Measurements from ENCODE around the gene ABHD16A.
A peak's percentile ranks its signal among the peaks of the same experiment; 100 is the strongest.

The ABHD16A gene

GRCh38 chr6:31660381-31661261 is 42.5 kb downstream of the ABHD16A start, which contains the start of gene C6orf47:
TSS of gene C6orf47 (minus strand) at chr6:31660778. CDS start at chr6:31659947, 831 bp downstream.
- DNase-seq = peak; percentile 87

GRCh38 chr6:31659649-31660380 is 43.3 kb downstream of the ABHD16A start:
- DNase-seq = no peak

- DNase-seq = no peak
Observed at GRCh38 chr6:31658983-31659648, 44.0 kb downstream of the ABHD16A start.

DNA sequence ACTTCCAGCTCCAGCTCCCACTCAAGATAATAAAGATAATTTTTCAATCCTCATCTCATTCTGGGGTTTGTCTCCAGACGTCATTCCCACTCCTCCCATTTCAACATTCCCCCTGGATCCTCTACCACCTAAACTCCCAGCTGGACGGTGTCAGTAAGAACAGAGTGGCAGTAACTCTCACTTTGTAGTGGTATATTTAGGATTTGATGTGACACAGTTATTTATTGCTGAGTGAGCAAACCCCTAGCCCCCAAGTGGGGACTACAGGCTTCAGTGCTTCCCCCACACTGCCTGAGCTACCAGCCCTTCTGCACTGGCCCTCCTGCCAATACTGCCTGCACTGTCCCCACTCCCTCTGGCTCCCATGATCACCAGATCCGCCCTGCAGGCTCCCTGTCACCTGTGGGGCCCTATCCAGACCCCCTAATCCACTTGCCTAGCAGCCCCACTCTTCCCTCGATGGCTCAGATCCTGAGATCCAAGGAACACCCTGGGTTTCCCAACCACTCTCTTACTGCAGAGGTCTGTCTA is 44.9 kb downstream of the ABHD16A start:
- DNase-seq = no peak

DNA sequence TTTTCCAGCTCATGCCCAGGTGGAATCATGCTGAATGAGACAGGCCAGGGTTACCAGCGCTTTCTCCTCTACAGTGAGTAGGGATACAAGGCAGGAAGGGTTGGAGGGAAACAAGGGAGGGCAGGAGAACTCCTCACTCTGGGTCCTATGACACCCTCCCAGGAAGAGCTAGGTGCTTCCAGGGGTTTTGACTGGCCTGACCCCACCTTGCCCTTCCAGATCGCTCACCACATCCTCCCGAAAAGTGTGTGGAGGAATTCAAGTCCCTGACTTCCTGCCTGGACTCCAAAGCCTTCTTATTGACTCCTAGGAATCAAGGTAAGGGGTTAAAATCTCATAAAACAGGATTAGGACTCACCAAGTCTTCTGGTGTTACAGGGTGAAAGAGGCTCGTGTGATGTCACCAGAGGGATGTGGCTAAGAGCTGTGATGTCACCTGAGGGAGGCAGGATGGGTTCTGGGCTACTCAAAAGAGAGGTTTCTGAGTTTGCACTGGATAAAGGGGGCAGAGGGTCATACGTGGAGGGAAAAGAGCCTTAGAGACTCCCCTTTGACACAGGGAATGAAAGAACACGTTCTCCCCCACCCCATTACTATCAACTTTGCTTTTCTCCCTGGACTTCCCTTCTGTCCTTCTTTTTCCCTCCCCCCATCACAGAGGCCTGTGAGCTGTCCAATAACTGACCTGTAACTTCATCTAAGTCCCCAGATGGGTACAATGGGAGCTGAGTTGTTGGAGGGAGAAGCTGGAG is 45.5 kb downstream of the ABHD16A start:
- no peak for DNase-seq

DNA sequence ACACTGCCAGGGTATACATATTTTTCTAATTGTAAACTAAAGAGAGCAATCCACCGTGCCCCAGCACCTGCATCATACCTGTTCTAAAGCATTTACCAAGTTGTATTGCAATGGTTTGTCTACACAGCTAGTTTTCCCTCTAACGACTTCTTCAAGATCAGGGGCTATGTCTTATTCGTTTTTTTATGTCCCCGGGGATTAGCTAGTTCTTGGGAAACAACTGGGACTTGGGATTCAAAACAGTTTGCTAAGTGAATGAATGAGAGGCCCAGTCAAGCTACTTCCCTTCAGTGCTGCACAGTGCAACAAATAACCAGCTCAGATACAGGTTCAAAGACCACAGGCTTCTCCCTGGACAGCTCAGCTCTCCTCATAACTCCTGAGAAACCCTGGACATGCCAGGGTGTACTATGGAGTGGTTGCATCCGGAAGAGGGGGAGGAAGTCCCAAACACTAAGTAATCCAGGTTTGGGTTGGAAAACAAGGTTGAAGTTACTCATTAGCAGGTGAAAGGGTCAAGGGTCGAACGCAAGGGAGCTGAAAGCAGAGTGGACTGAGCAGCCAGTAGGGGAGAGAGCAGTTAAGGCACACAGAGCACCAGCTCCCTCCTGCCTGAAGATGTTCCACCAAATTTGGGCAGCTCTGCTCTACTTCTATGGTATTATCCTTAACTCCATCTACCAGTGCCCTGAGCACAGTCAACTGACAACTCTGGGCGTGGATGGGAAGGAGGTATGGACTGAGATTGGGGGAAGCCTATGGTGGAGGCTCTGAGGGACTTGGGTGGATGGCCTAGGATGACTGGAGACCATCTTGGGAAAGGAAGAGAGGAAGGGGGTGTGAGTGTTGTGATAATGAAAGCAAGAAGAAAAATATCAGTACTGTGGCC is 47.5 kb downstream of the ABHD16A start, which contains the start of gene APOM:
Gene APOM, plus strand, starts transcription at position 546 of the 889 bp plus-strand sequence. Its CDS starts 73 bp downstream, at position 619.
- no peak for DNase-seq

- DNase-seq = no peak
Observed at GRCh38 chr6:31654574-31655348, 48.4 kb downstream of the ABHD16A start.

DNA sequence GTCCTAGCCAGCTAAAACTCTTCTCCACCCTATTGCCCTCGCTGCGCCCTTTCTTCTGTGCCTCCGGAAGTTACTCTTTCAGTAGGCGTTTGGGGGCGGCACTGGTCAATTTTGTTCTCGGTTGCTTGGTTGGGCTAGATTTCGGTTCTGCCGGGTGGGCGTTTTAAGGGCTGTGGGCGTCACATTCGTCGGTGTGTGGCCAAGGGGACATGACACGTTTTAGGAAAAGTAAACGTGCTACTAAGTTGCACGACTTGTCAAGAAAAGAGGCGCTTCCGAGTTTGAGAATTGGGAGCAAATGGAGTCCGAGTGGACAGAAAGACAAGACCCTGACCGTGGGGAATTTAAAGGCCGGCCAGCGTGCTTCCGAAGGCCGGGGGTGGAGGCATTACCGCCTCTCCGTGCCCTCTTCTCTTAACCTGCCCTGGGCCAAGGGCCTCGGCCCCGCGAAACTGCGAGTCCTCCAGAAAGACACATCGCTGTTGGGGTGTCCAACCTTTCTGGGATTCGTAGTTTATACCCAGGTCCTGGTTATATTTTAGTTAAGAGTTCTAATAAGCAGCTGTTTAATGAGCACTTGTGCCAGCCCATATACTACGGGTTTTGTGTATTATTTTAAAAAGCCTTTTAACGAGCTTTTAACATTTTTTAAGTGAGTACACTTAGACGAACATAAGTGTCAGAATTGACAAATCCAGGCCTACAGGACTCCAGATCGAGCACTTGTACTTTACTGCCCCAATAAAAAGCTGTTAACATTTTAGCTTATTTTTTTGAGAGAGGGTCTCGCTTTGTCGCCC is 50.0 kb downstream of the ABHD16A start:
- peak; percentile 100 for DNase-seq

GRCh38 chr6:31651602-31652191 is 51.4 kb downstream of the ABHD16A start:
- no peak for DNase-seq

GRCh38 chr6:31645325-31645724 is 57.8 kb downstream of the ABHD16A start:
- no peak for DNase-seq

DNA sequence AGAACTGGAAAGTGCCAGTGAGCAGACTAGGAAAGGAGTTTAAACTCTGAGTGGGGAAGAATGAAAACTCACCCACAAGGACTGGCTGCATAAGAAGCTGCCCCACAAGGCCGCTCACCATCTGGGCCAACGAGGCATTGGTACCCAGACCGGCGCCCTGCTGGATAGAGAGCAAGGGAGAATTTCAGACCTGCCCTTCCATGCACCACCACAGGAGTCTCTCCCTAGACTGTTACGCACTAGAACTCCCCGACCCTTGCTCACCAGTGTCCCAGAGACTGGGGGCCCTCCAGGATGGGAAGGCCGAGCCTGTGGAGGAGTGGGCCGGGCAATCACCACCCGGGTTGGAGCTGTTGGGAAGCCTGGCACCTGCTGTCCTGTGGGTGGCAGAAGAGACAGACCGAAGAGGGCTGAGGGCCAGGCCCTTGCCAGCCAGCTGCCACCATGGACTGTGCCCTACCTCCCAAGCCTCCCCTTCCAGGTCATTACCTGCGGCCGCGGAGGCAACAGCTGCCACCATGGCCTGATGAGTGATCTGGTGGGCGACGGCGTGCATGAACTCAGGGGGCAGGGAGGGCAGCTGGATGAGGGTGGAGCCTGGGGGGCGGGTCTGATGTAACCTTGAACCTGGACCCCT is 59.2 kb downstream of the ABHD16A start:
- DNase-seq = no peak

- no peak for DNase-seq
Observed at GRCh38 chr6:31642798-31643570, 60.1 kb downstream of the ABHD16A start.

GRCh38 chr6:31641370-31641769 is 61.8 kb downstream of the ABHD16A start:
- DNase-seq = no peak

DNA sequence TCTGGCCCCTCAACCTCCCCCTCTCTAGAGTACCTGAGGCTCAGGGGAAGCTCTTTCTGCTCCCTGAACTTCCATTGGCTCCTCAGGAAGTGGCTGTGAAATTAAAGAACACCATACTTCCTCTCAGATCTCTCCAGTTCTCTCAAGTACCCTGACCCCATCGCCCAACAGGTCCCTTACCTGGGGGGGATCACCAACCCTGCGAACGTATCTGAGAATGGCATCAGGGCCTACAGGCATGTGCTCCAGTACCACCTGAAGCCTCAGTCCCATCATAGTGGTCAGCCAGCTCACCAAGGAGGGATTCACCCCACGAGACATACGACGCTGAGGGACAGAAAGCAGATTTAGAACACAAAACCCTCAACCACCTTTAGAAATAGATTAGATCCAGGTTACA is 62.5 kb downstream of the ABHD16A start:
- DNase-seq = no peak

DNA sequence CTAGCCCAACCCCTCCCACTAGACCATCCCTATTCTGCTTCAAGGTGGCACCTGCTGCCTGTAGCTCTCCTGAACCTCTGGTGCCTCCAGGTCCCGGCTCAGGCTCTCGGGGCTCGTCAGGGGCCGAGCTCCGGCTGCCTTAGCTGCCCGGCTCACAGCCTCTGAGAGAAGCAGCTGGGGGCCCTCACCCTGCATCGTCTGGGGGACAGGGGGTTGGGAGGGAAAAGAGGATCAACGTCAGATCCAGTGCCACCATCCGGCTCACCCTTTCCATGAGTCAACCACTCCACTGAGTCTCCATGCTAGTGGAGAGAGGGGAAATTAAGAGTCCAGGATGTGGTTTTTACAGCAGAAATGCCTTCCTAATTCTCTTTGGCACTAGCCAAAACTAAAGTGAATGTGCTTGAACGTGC is 63.7 kb downstream of the ABHD16A start:
- DNase-seq = no peak

DNA sequence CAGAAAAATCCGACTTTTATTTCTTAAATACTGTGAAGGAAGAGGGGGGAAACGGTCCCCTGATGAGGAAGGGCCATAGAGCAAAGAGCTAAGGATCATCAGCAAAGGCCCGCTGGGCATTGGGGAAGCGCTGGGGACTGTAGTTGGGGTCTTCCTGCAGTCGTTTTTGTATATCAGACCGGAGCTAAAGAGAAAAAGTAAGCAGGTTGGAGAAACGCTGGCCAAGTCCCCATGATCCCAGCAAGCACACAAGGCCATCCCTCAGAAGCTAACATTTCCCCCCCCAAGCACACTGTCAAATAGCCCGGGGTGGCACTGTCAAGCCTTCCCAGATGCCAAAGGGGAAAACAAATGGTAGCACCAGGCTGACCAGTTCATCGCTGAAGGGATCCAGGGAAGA is 64.1 kb downstream of the ABHD16A start:
- no peak for DNase-seq
